Colonic mucosa (tissue), 4 donors: ENCODE results near the gene MRPS27. TPM values are rescaled to one million over a fixed set of nuclear protein-coding genes. Genes with fewer than 3 reads are reported as not detected.

ENCODE experiments used
- DNase-seq: peaks from one replicate; pipeline ENCODE4 v3.0.0-alpha.2; 2020
- H3K27ac ChIP-seq: fragments of 200-600 bp; one replicate; pipeline ENCODE4 v1.8.0; 2021
- H3K27me3 ChIP-seq: fragments of 200-600 bp; one replicate; pipeline ENCODE4 v1.8.0; 2021
- H3K36me3 ChIP-seq: fragments of 200-600 bp; one replicate; pipeline ENCODE4 v1.8.0; 2021
- H3K4me1 ChIP-seq: fragments of 200-600 bp; one replicate; pipeline ENCODE4 v1.8.0; 2021; ENCODE audit warnings: mild to moderate bottlenecking
- H3K4me3 ChIP-seq: fragments of 200-600 bp; one replicate; pipeline ENCODE4 v1.8.0; 2021
- H3K9ac ChIP-seq, 2 donors: one replicate each; pipeline ENCODE4 v1.7.0; 2013; ENCODE audit warnings: control low read depth in 2 of 2, low read depth in 2 of 2, low read length in 2 of 2
- H3K9me3 ChIP-seq: fragments of 200-600 bp; one replicate; pipeline ENCODE4 v1.8.0; 2021
- CTCF ChIP-seq: fragments of 200-600 bp; IDR thresholded peaks from one replicate; pipeline ENCODE4 v1.8.0; 2022; ENCODE audit warnings: antibody characterized with exemption, mild to moderate bottlenecking
- intact Hi-C: fragments of 100-400 bp; cut with DNase I; formaldehyde crosslinking; loops from one replicate; pipeline ENCODE4 v1.14.1; 2022
- total RNA-seq, 2 donors: library from RNA; stranded (reverse); fragmentation: NEBNext Ultra II Directional in 1 of 2; extraction: Animal tissue kit (Norgen Biotek cat#: 25700) in 1 of 2; gene quantifications; one replicate each; pipeline ENCODE4 v1.2.1, GENCODE V29; 2021
- donor health status: healthy.
- donor health status: DM: no; HTN: no; CAD: no.
- donor health status: DM: no; HTN: no; CAD: no.

MRPS27 gene
- total RNA-seq, 2 donors from 2014 or later: 46.3 to 56.6 TPM

- no peak for DNase-seq
- no peak for TF ChIP-seq CTCF
- H3K9me3 ChIP-seq: no peaks in the 10 kb centered on the region
- H3K27me3 ChIP-seq: no peaks in the 10 kb centered on the region
- H3K4me1 ChIP-seq: no peaks in the 10 kb centered on the region
- no peak overlapping the region for H3K27ac ChIP-seq
- H3K9ac ChIP-seq: no peak overlapping the region
- no peak overlapping the region for H3K4me3 ChIP-seq
- no peaks in the 10 kb centered on the region for H3K36me3 ChIP-seq
- intact Hi-C loops: no loop called here
These were observed 35.2 kb downstream of the MRPS27 start for GRCh38 chr5:72284559-72285423.

- Histone ChIP-seq H3K4me3 (no peak overlapping the region), H3K27ac (no peak overlapping the region), H3K9me3 (no peaks in the 10 kb centered on the region), H3K27me3 (no peaks in the 10 kb centered on the region), H3K36me3 (no peaks in the 10 kb centered on the region), H3K4me1 (no peaks in the 10 kb centered on the region), H3K9ac (no peak overlapping the region)
- no peak for DNase-seq
- TF ChIP-seq CTCF: no peak
- intact Hi-C loops: no loop called here
These were observed 36.7 kb downstream of the MRPS27 start for GRCh38 chr5:72283358-72283757.

GRCh38 chr5:72282878-72283277 lies 37.2 kb downstream of the MRPS27 start:
- H3K27me3 ChIP-seq: no peaks in the 10 kb centered on the region
- no peak for DNase-seq
- TF ChIP-seq CTCF: no peak
- H3K27ac ChIP-seq: no peak overlapping the region
- H3K4me3 ChIP-seq: no peak overlapping the region
- H3K36me3 ChIP-seq: no peaks in the 10 kb centered on the region
- no peak overlapping the region for H3K9ac ChIP-seq
- H3K9me3 ChIP-seq: no peaks in the 10 kb centered on the region
- intact Hi-C loops: no loop called here
- H3K4me1 ChIP-seq: no peaks in the 10 kb centered on the region

- TF ChIP-seq CTCF: no peak
- no peak overlapping the region for H3K27ac ChIP-seq
- intact Hi-C loops: no loop called here
- no peaks in the 10 kb centered on the region for H3K27me3 ChIP-seq
- no peak overlapping the region for H3K4me3 ChIP-seq
- H3K9me3 ChIP-seq: no peaks in the 10 kb centered on the region
- H3K36me3 ChIP-seq: no peaks in the 10 kb centered on the region
- no peak overlapping the region for H3K9ac ChIP-seq
- no peak for DNase-seq
- no peaks in the 10 kb centered on the region for H3K4me1 ChIP-seq
These were observed 38.1 kb downstream of the MRPS27 start for GRCh38 chr5:72281764-72282499.

- intact Hi-C loops: no loop called here
These were observed 38.6 kb downstream of the MRPS27 start for GRCh38 chr5:72281430-72281763.

More at GRCh38 chr5:72281430-72281763, 38.6 kb downstream of the MRPS27 start:
- DNase-seq: no peak
- Histone ChIP-seq H3K4me1 (no peaks in the 10 kb centered on the region), H3K9me3 (no peaks in the 10 kb centered on the region), H3K27ac (no peak overlapping the region), H3K36me3 (no peaks in the 10 kb centered on the region), H3K9ac (no peak overlapping the region), H3K27me3 (no peaks in the 10 kb centered on the region), H3K4me3 (no peak overlapping the region)
- no peak for TF ChIP-seq CTCF
